Loucy (cell line): ENCODE measurements around the gene HDHD5.

Source experiments
- EZH2phosphoT487 ChIP-seq: fragments of 200-600 bp; IDR thresholded peaks from 2 replicates; pipeline ENCODE4 v1.6.1; 2018; ENCODE audit warnings: antibody characterized with exemption, mild to moderate bottlenecking, moderate library complexity, borderline replicate concordance
- TF ChIP-seq, protein P1 (sequence below): fragments of 200-600 bp; sonication (generic); conservative IDR thresholded peaks from 2 replicates; pipeline ENCODE4 v1.5.1; 2014; ENCODE audit warnings: mild to moderate bottlenecking, antibody characterized with exemption, low read length

GRCh38 chr22:17105143-17106129 lies 53.6 kb downstream of the HDHD5 start:
- TF ChIP-seq, protein P1, sequence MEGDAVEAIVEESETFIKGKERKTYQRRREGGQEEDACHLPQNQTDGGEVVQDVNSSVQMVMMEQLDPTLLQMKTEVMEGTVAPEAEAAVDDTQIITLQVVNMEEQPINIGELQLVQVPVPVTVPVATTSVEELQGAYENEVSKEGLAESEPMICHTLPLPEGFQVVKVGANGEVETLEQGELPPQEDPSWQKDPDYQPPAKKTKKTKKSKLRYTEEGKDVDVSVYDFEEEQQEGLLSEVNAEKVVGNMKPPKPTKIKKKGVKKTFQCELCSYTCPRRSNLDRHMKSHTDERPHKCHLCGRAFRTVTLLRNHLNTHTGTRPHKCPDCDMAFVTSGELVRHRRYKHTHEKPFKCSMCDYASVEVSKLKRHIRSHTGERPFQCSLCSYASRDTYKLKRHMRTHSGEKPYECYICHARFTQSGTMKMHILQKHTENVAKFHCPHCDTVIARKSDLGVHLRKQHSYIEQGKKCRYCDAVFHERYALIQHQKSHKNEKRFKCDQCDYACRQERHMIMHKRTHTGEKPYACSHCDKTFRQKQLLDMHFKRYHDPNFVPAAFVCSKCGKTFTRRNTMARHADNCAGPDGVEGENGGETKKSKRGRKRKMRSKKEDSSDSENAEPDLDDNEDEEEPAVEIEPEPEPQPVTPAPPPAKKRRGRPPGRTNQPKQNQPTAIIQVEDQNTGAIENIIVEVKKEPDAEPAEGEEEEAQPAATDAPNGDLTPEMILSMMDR = no peak
- no peak for TF ChIP-seq EZH2phosphoT487
